ENCODE data around the gene DPEP1.

DNA sequence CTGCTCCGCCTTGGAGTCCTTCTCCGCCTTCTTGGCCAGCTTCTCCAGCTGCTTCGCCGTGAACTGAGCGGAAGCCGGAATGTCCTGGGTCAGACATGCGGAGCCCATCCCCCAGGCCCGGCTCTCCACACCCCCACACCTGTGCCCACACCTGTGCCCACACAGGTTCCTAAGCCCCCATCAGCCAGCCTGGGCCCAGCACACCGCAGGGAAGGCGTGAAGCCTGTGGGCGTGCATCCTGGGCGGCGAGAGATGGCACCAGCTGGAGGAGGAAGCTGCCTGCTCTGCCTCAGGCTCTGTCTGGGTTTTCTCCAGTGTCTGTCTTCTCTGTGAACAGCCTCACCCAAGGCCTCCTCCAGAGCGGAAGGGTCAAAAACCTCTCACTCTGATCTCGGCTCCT lies 38.1 kb downstream of the DPEP1 start:
- no peak for TF ChIP-seq POLR2AphosphoS5 (IDR thresholded peaks at IDR 0.05; ENCODE audit: low read depth, low read length)
- TF ChIP-seq POLR2A (IDR thresholded peaks at IDR 0.05; ENCODE audit: low read depth, low read length): no peak
